GM19467 (cell line): ENCODE data around the gene MRGPRX3.

Experiments
- ATAC-seq: cut with Tn5 transposase; IDR thresholded peaks from one replicate; pipeline ENCODE4 v1.9.1; 2021; ENCODE audit warnings: mild to moderate bottlenecking, moderate library complexity; ENCODE audit not compliant: unreplicated experiment

MRGPRX3 gene

GRCh38 chr11:18151581-18151980 is 19.2 kb downstream of the MRGPRX3 start:
- no peak for ATAC-seq

- no peak for ATAC-seq
These were observed 36.0 kb downstream of the MRGPRX3 start for GRCh38 chr11:18168372-18168771.

GRCh38 chr11:18171377-18172000 is 39.1 kb downstream of the MRGPRX3 start:
- no peak for ATAC-seq

- no peak for ATAC-seq
These were observed 40.3 kb downstream of the MRGPRX3 start, which contains the start of gene MRGPRX4 for GRCh38 chr11:18172666-18173065. TSS of gene MRGPRX4 (plus strand) at chr11:18172837. CDS start at chr11:18173257, 420 bp downstream.

- no peak for ATAC-seq
These were observed 41.0 kb downstream of the MRGPRX3 start for GRCh38 chr11:18173225-18173866.
